ENCODE data around the gene SPATA20.

The SPATA20 gene

GRCh38 chr17:50539762-50540559 is 7.0 kb upstream of the SPATA20 start:
- DNase-seq (ENCODE audit: low spot score in 2 of 2): peak in 1 of 2 experiments; percentile 64
- Histone ChIP-seq H3K27me3 (ENCODE audit: low read depth) (no peaks in the 10 kb centered on the region), H3K4me1 (peaks cover 16% of the 10 kb centered on the region), H3K9me3 (no peaks in the 10 kb centered on the region), H3K36me3 (replicated peaks) (no peaks in the 10 kb centered on the region), H3K4me3 (no peak overlapping the region)
- in situ Hi-C loops (cut with MboI; ENCODE audit: low sequenced_read_pairs): loop anchor here (10.0 kb wide), 1 partner anchor 415 kb away; no protein-coding TSS in a partner anchor

- DNase-seq (ENCODE audit: low spot score in 2 of 2): no peak
- no peak overlapping the region for H3K4me3 ChIP-seq
- in situ Hi-C loops (cut with MboI; ENCODE audit: low sequenced_read_pairs): loop anchor here (10.0 kb wide), 1 partner anchor 414 kb away; no protein-coding TSS in a partner anchor
- no peaks in the 10 kb centered on the region for H3K36me3 ChIP-seq (replicated peaks)
- no peaks in the 10 kb centered on the region for H3K9me3 ChIP-seq
- H3K27me3 ChIP-seq (ENCODE audit: low read depth): no peaks in the 10 kb centered on the region
- peaks cover 16% of the 10 kb centered on the region for H3K4me1 ChIP-seq
These were observed 6.2 kb upstream of the SPATA20 start for GRCh38 chr17:50540560-50541401.

GRCh38 chr17:50541402-50541715 is 5.6 kb upstream of the SPATA20 start:
- no peaks in the 10 kb centered on the region for H3K36me3 ChIP-seq (replicated peaks)
- no peak for DNase-seq (ENCODE audit: low spot score in 2 of 2)
- H3K9me3 ChIP-seq: no peaks in the 10 kb centered on the region
- H3K27me3 ChIP-seq (ENCODE audit: low read depth): no peaks in the 10 kb centered on the region
- H3K4me3 ChIP-seq: peak overlapping the region; percentile 34
- in situ Hi-C loops (cut with MboI; ENCODE audit: low sequenced_read_pairs): loop anchor here (10.0 kb wide), 1 partner anchor 413 kb away; no protein-coding TSS in a partner anchor
- H3K4me1 ChIP-seq: peaks cover 16% of the 10 kb centered on the region

- Histone ChIP-seq H3K36me3 (replicated peaks) (no peaks in the 10 kb centered on the region), H3K4me3 (peak overlapping the region; percentile 34), H3K4me1 (peaks cover 16% of the 10 kb centered on the region), H3K9me3 (no peaks in the 10 kb centered on the region), H3K27me3 (ENCODE audit: low read depth) (no peaks in the 10 kb centered on the region)
- DNase-seq (ENCODE audit: low spot score in 2 of 2): peak; percentile 74 to 93
- in situ Hi-C loops (cut with MboI; ENCODE audit: low sequenced_read_pairs): loop anchor here (10.0 kb wide), 1 partner anchor 413 kb away; no protein-coding TSS in a partner anchor
These were observed 5.0 kb upstream of the SPATA20 start for GRCh38 chr17:50541716-50542688.

GRCh38 chr17:50542795-50543774 is 3.9 kb upstream of the SPATA20 start:
- Histone ChIP-seq H3K4me3 (peak overlapping the region; percentile 34), H3K9me3 (no peaks in the 10 kb centered on the region), H3K36me3 (replicated peaks) (no peaks in the 10 kb centered on the region), H3K27me3 (ENCODE audit: low read depth) (no peaks in the 10 kb centered on the region), H3K4me1 (peaks cover 21% of the 10 kb centered on the region)
- in situ Hi-C loops (cut with MboI; ENCODE audit: low sequenced_read_pairs): loop anchor here (10.0 kb wide), 1 partner anchor 412 kb away; no protein-coding TSS in a partner anchor
- peak in 1 of 2 experiments; percentile 49 for DNase-seq (ENCODE audit: low spot score in 2 of 2)

GRCh38 chr17:50544516-50544915 is 2.5 kb upstream of the SPATA20 start:
- H3K4me3 ChIP-seq: no peak overlapping the region
- DNase-seq (ENCODE audit: low spot score in 2 of 2): no peak
- H3K4me1 ChIP-seq: peaks cover 21% of the 10 kb centered on the region
- H3K36me3 ChIP-seq (replicated peaks): no peaks in the 10 kb centered on the region
- H3K27me3 ChIP-seq (ENCODE audit: low read depth): no peaks in the 10 kb centered on the region
- H3K9me3 ChIP-seq: no peaks in the 10 kb centered on the region
- in situ Hi-C loops (cut with MboI; ENCODE audit: low sequenced_read_pairs): loop anchor here (10.0 kb wide), 1 partner anchor 410 kb away; no protein-coding TSS in a partner anchor

GRCh38 chr17:50545311-50545710 is 1.7 kb upstream of the SPATA20 start:
- H3K36me3 ChIP-seq (replicated peaks): peaks cover under 1% of the 10 kb centered on the region; the same call in 1 of the 2 replicates
- no peaks in the 10 kb centered on the region for H3K9me3 ChIP-seq
- no peak for DNase-seq (ENCODE audit: low spot score in 2 of 2)
- no peaks in the 10 kb centered on the region for H3K27me3 ChIP-seq (ENCODE audit: low read depth)
- peaks cover 21% of the 10 kb centered on the region for H3K4me1 ChIP-seq
- in situ Hi-C loops (cut with MboI; ENCODE audit: low sequenced_read_pairs): loop anchor here (5.0 to 10.0 kb wide), 4 partner anchors 82 to 409 kb away; no protein-coding TSS in a partner anchor
- no peak overlapping the region for H3K4me3 ChIP-seq

GRCh38 chr17:50546701-50547034 is 306 bp upstream of the SPATA20 start:
- Histone ChIP-seq H3K27me3 (ENCODE audit: low read depth) (no peaks in the 10 kb centered on the region), H3K4me3 (peak overlapping the region; percentile 44; the same call in 1 of the 2 replicates), H3K9me3 (no peaks in the 10 kb centered on the region), H3K36me3 (replicated peaks) (peaks cover 10% of the 10 kb centered on the region), H3K4me1 (peaks cover 15% of the 10 kb centered on the region)
- no peak for DNase-seq (ENCODE audit: low spot score in 2 of 2)
- in situ Hi-C loops (cut with MboI; ENCODE audit: low sequenced_read_pairs): loop anchor here (5.0 to 10.0 kb wide), 4 partner anchors 81 to 408 kb away; no protein-coding TSS in a partner anchor

GRCh38 chr17:50547736-50548083 is 736 bp downstream of the SPATA20 start:
- Histone ChIP-seq H3K4me3 (peak overlapping the region; percentile 44), H3K27me3 (ENCODE audit: low read depth) (no peaks in the 10 kb centered on the region), H3K9me3 (no peaks in the 10 kb centered on the region), H3K4me1 (peaks cover 9% of the 10 kb centered on the region), H3K36me3 (replicated peaks) (peaks cover 10% of the 10 kb centered on the region)
- in situ Hi-C loops (cut with MboI; ENCODE audit: low sequenced_read_pairs): loop anchor here (5.0 to 10.0 kb wide), 4 partner anchors 80 to 407 kb away; no protein-coding TSS in a partner anchor
- peak in 1 of 2 experiments; percentile 43 for DNase-seq (ENCODE audit: low spot score in 2 of 2)

- Histone ChIP-seq H3K27me3 (ENCODE audit: low read depth) (no peaks in the 10 kb centered on the region), H3K4me3 (no peak overlapping the region), H3K4me1 (peaks cover 5% of the 10 kb centered on the region), H3K9me3 (no peaks in the 10 kb centered on the region), H3K36me3 (replicated peaks) (peaks cover 10% of the 10 kb centered on the region)
- in situ Hi-C loops (cut with MboI; ENCODE audit: low sequenced_read_pairs): loop anchor here (5.0 to 10.0 kb wide), 4 partner anchors 78 to 406 kb away; no protein-coding TSS in a partner anchor
- DNase-seq (ENCODE audit: low spot score in 2 of 2): no peak
These were observed 1.9 kb downstream of the SPATA20 start for GRCh38 chr17:50548831-50549230.

GRCh38 chr17:50549256-50549941 is 2.4 kb downstream of the SPATA20 start:
- no peak for DNase-seq (ENCODE audit: low spot score in 2 of 2)
- no peak overlapping the region for H3K4me3 ChIP-seq
- peaks cover 5% of the 10 kb centered on the region for H3K4me1 ChIP-seq
- no peaks in the 10 kb centered on the region for H3K9me3 ChIP-seq
- H3K36me3 ChIP-seq (replicated peaks): peaks cover 10% of the 10 kb centered on the region
- in situ Hi-C loops (cut with MboI; ENCODE audit: low sequenced_read_pairs): loop anchor here (5.0 to 10.0 kb wide), 4 partner anchors 78 to 405 kb away; no protein-coding TSS in a partner anchor
- no peaks in the 10 kb centered on the region for H3K27me3 ChIP-seq (ENCODE audit: low read depth)

Data from HAP-1 (cell line).